ENCODE results near the gene PPAN. TPM values are rescaled to one million over a fixed set of nuclear protein-coding genes. Genes with fewer than 3 reads are reported as not detected.

PPAN gene
- total RNA-seq (2014; rRNA removed; shearing (Covaris generic)) (39.7 and 47.0 TPM in 2 replicates), polyA plus RNA-seq (2016; fragmentation: Nextera tagmentation; extraction: Ambion mirVana) (44.2 and 47.7 TPM in 2 replicates)

- Histone ChIP-seq H3K4me2 (ENCODE audit: unreplicated experiment) (peak within 1 kb of the TSS; percentile 90), H2AFZ (peak within 1 kb of the TSS; percentile 66), H3K27ac (peak within 1 kb of the TSS; percentile 66), H4K20me1 (ENCODE audit: insufficient read depth) (no peaks in the 10 kb centered on the region), H3K9me2 (ENCODE audit: insufficient read depth) (no peaks in the 10 kb centered on the region), H3K79me2 (ENCODE audit: insufficient read depth) (peaks cover 34% of the 10 kb centered on the region), H3K9me3 (ENCODE audit: low read depth) (no peaks in the 10 kb centered on the region), H3K36me3 (ENCODE audit: low read depth) (peaks cover 25% of the 10 kb centered on the region), H3K9ac (peak within 1 kb of the TSS; percentile 91), H3K4me3 (peak within 1 kb of the TSS; percentile 95), H3F3A (ENCODE audit: insufficient read depth) (peaks cover 16% of the 10 kb centered on the region), H3K27me3 (replicated peaks; ENCODE audit: insufficient read depth) (no peaks in the 10 kb centered on the region), H3K4me1 (ENCODE audit: insufficient read depth) (peaks cover 12% of the 10 kb centered on the region)
- peak; percentile 100 for DNase-seq
- TF ChIP-seq EZH2phosphoT487 (IDR thresholded peaks at IDR 0.05; ENCODE audit: insufficient read depth, low read depth): no peak
- TF ChIP-seq EZH2 (IDR thresholded peaks at IDR 0.05; ENCODE audit: insufficient read depth, poor library complexity, severe bottlenecking): no peak
- in situ Hi-C loops (cut with MboI): no loop called here
- 2% methylated on average over 48 to 69 of the region's 71 CpGs for WGBS, 2 experiments (ENCODE audit: low coverage in 1 of 2, low lambda C conversion rate in 2 of 2, missing lambda C conversion rate in 2 of 2)
These were observed at the start of gene PPAN for GRCh38 chr19:10106100-10106936. PPAN (plus strand) TSS chr19:10106362; CDS start chr19:10106395, 33 bp downstream.

- H3K9ac ChIP-seq: no peak overlapping the region
- DNase-seq: peak; percentile 39
These were observed 44.3 kb upstream of the PPAN start for GRCh38 chr19:10061717-10062310.

GRCh38 chr19:10068205-10068604 lies 38.0 kb upstream of the PPAN start:
- H3K4me1 ChIP-seq (ENCODE audit: insufficient read depth): no peaks in the 10 kb centered on the region
- no peak overlapping the region for H3K27ac ChIP-seq
- no peaks in the 10 kb centered on the region for H3K36me3 ChIP-seq (ENCODE audit: low read depth)
- no peak overlapping the region for H2AFZ ChIP-seq
- no peaks in the 10 kb centered on the region for H3F3A ChIP-seq (ENCODE audit: insufficient read depth)
- no peaks in the 10 kb centered on the region for H3K27me3 ChIP-seq (replicated peaks; ENCODE audit: insufficient read depth)
- no peak overlapping the region for H3K9ac ChIP-seq
- no peak overlapping the region for H3K4me3 ChIP-seq
- DNase-seq: peak; percentile 7
- no peaks in the 10 kb centered on the region for H4K20me1 ChIP-seq (ENCODE audit: insufficient read depth)
- 55 to 56% methylated on average over 4 of the region's 4 CpGs for whole genome bisulfite sequencing, 2 experiments (ENCODE audit: low coverage in 1 of 2, low lambda C conversion rate in 2 of 2, missing lambda C conversion rate in 2 of 2)
- no peak overlapping the region for H3K4me2 ChIP-seq (ENCODE audit: unreplicated experiment)
- no peaks in the 10 kb centered on the region for H3K79me2 ChIP-seq (ENCODE audit: insufficient read depth)
- no peaks in the 10 kb centered on the region for H3K9me3 ChIP-seq (ENCODE audit: low read depth)
- in situ Hi-C loops (cut with MboI): no loop called here
- TF ChIP-seq EZH2phosphoT487 (IDR thresholded peaks at IDR 0.05; ENCODE audit: insufficient read depth, low read depth) (no peak), EZH2 (IDR thresholded peaks at IDR 0.05; ENCODE audit: insufficient read depth, poor library complexity, severe bottlenecking) (no peak)
- H3K9me2 ChIP-seq (ENCODE audit: insufficient read depth): no peaks in the 10 kb centered on the region

More at GRCh38 chr19:10061717-10062310, 44.3 kb upstream of the PPAN start:
- Histone ChIP-seq H3K27ac (no peak overlapping the region), H3K27me3 (replicated peaks; ENCODE audit: insufficient read depth) (peaks cover 6% of the 10 kb centered on the region; the same call in 1 of the 2 replicates), H3K4me3 (no peak overlapping the region), H4K20me1 (ENCODE audit: insufficient read depth) (no peaks in the 10 kb centered on the region), H3K4me2 (ENCODE audit: unreplicated experiment) (no peak overlapping the region), H3K9me2 (ENCODE audit: insufficient read depth) (no peaks in the 10 kb centered on the region), H3K9me3 (ENCODE audit: low read depth) (no peaks in the 10 kb centered on the region), H3F3A (ENCODE audit: insufficient read depth) (no peaks in the 10 kb centered on the region), H3K79me2 (ENCODE audit: insufficient read depth) (no peaks in the 10 kb centered on the region), H3K4me1 (ENCODE audit: insufficient read depth) (no peaks in the 10 kb centered on the region), H2AFZ (no peak overlapping the region), H3K36me3 (ENCODE audit: low read depth) (no peaks in the 10 kb centered on the region)
- WGBS, 2 experiments (ENCODE audit: low coverage in 1 of 2, low lambda C conversion rate in 2 of 2, missing lambda C conversion rate in 2 of 2): 17 to 18% methylated on average over 12 to 21 of the region's 21 CpGs
- TF ChIP-seq EZH2 (IDR thresholded peaks at IDR 0.05; ENCODE audit: insufficient read depth, poor library complexity, severe bottlenecking) (no peak), EZH2phosphoT487 (IDR thresholded peaks at IDR 0.05; ENCODE audit: insufficient read depth, low read depth) (no peak)
- in situ Hi-C loops (cut with MboI): no loop called here

GRCh38 chr19:10069046-10069445 lies 37.1 kb upstream of the PPAN start:
- peak; percentile 54 for DNase-seq
- no peak for TF ChIP-seq EZH2 (IDR thresholded peaks at IDR 0.05; ENCODE audit: insufficient read depth, poor library complexity, severe bottlenecking)
- no peak for TF ChIP-seq EZH2phosphoT487 (IDR thresholded peaks at IDR 0.05; ENCODE audit: insufficient read depth, low read depth)
- Histone ChIP-seq H3K27me3 (replicated peaks; ENCODE audit: insufficient read depth) (no peaks in the 10 kb centered on the region), H3K36me3 (ENCODE audit: low read depth) (no peaks in the 10 kb centered on the region), H3K27ac (no peak overlapping the region), H3F3A (ENCODE audit: insufficient read depth) (no peaks in the 10 kb centered on the region), H3K9ac (no peak overlapping the region), H2AFZ (no peak overlapping the region), H3K4me1 (ENCODE audit: insufficient read depth) (no peaks in the 10 kb centered on the region), H3K9me3 (ENCODE audit: low read depth) (no peaks in the 10 kb centered on the region), H4K20me1 (ENCODE audit: insufficient read depth) (no peaks in the 10 kb centered on the region), H3K4me2 (ENCODE audit: unreplicated experiment) (no peak overlapping the region), H3K9me2 (ENCODE audit: insufficient read depth) (no peaks in the 10 kb centered on the region), H3K79me2 (ENCODE audit: insufficient read depth) (no peaks in the 10 kb centered on the region), H3K4me3 (no peak overlapping the region)
- in situ Hi-C loops (cut with MboI): no loop called here
- 52 to 62% methylated on average over 6 of the region's 6 CpGs for WGBS, 2 experiments (ENCODE audit: low coverage in 1 of 2, low lambda C conversion rate in 2 of 2, missing lambda C conversion rate in 2 of 2)
